Liver (tissue), 3 donors: ENCODE data around the gene MAPK8IP3.

Source experiments
- EGR1 ChIP-seq, 2 donors: IDR thresholded peaks; 2 replicates each; pipeline ENCODE4 v1.6.1; 2016 to 2018; ENCODE audit warnings: antibody characterized with exemption in 2 of 2, low read depth in 2 of 2
- FOXA2 ChIP-seq: IDR thresholded peaks from 2 replicates; pipeline ENCODE4 v1.6.1; 2016; ENCODE audit warnings: antibody characterized with exemption
- GABPA ChIP-seq, 2 donors: IDR thresholded peaks in 1 of 2; conservative IDR thresholded peaks in 1 of 2; 2 replicates each; pipeline ENCODE4 v1.6.1; 2016; ENCODE audit warnings: antibody characterized with exemption in 2 of 2, mild to moderate bottlenecking in 1 of 2, moderate library complexity in 1 of 2
- HNF4G ChIP-seq: IDR thresholded peaks from 2 replicates; pipeline ENCODE4 v1.6.1; 2016; ENCODE audit warnings: antibody characterized with exemption
- SP1 ChIP-seq: IDR thresholded peaks from 2 replicates; pipeline ENCODE4 v1.6.1; 2018; ENCODE audit warnings: antibody characterized with exemption, mild to moderate bottlenecking
- TAF1 ChIP-seq: conservative IDR thresholded peaks from 2 replicates; pipeline ENCODE4 v1.6.1; 2016; ENCODE audit warnings: antibody characterized with exemption, mild to moderate bottlenecking
- YY1 ChIP-seq: IDR thresholded peaks from 2 replicates; pipeline ENCODE4 v1.6.1; 2016; ENCODE audit warnings: antibody characterized with exemption, mild to moderate bottlenecking
- ZBTB33 ChIP-seq: IDR thresholded peaks from 2 replicates; pipeline ENCODE4 v1.6.1; 2016; ENCODE audit warnings: antibody characterized with exemption
- TF ChIP-seq, protein P1 (sequence below): fragments of 150-350 bp; IDR thresholded peaks from 2 replicates; pipeline ENCODE4 v1.5.1; 2017; ENCODE audit warnings: improper control_type of control experiment, low read depth, low read length; ENCODE audit not compliant: missing input control
- TF ChIP-seq, protein P2 (sequence below): IDR thresholded peaks from 2 replicates; pipeline ENCODE4 v1.6.1; 2016; ENCODE audit warnings: antibody characterized with exemption
- TF ChIP-seq, protein P3 (sequence below): IDR thresholded peaks from 2 replicates; pipeline ENCODE4 v1.6.1; 2016; ENCODE audit warnings: antibody characterized with exemption
- donor health status: healthy.
- donor health status: healthy.

DNA sequence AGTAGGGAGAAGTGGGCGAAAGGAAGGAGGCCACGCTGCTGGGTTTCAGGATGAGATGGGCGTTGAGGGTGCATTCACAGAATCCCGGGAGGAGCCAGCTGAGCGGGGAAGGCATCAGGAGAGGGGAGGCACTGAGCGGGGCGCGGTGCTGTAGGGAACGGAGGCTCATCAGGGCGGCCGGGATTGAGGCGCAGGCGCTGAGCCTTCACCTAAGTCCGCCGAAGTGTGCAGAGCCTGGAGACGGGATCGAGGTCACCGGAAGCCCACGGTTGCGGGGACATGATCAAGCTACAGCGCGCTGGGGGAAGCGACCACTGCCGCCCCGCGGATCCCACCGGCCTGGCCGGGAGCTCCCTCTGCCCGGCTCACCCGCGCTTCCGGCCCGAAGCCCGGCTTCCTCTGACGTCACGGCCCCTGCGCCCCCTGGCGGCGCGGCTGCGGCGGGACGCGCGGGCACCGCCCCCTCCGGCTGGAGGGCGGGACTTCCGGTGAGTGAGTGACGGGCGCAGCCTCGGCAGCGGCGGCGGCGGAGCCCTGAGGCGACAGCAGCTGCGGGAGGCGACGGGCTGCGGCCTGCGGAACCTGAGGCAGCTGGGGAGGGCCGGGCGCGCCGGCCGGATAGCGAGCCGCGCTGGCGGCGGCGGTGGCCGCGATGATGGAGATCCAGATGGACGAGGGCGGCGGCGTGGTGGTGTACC, at the start of gene MAPK8IP3:
- TF ChIP-seq, protein P1, sequence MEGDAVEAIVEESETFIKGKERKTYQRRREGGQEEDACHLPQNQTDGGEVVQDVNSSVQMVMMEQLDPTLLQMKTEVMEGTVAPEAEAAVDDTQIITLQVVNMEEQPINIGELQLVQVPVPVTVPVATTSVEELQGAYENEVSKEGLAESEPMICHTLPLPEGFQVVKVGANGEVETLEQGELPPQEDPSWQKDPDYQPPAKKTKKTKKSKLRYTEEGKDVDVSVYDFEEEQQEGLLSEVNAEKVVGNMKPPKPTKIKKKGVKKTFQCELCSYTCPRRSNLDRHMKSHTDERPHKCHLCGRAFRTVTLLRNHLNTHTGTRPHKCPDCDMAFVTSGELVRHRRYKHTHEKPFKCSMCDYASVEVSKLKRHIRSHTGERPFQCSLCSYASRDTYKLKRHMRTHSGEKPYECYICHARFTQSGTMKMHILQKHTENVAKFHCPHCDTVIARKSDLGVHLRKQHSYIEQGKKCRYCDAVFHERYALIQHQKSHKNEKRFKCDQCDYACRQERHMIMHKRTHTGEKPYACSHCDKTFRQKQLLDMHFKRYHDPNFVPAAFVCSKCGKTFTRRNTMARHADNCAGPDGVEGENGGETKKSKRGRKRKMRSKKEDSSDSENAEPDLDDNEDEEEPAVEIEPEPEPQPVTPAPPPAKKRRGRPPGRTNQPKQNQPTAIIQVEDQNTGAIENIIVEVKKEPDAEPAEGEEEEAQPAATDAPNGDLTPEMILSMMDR, result peak; percentile 100
- TF ChIP-seq FOXA2, result no peak
- TF ChIP-seq ZBTB33, result no peak
- TF ChIP-seq SP1, result no peak
- no peak for TF ChIP-seq TAF1
- TF ChIP-seq, protein P2, sequence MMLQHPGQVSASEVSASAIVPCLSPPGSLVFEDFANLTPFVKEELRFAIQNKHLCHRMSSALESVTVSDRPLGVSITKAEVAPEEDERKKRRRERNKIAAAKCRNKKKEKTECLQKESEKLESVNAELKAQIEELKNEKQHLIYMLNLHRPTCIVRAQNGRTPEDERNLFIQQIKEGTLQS, result no peak
- no peak for TF ChIP-seq EGR1 (IDR thresholded peaks at IDR 0.05; ENCODE audit: low read depth in 2 of 2)
- peak; percentile 49 for TF ChIP-seq YY1
- peak; percentile 63 to 86 for TF ChIP-seq GABPA (IDR thresholded peaks at IDR 0.05 in 1 of 2, conservative IDR thresholded peaks at IDR 0.05 in 1 of 2)
- TF ChIP-seq, protein P3, sequence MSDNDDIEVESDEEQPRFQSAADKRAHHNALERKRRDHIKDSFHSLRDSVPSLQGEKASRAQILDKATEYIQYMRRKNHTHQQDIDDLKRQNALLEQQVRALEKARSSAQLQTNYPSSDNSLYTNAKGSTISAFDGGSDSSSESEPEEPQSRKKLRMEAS, result no peak
- TF ChIP-seq HNF4G, result no peak
